ENCODE measurements around the gene PHKG2.

Gene PHKG2

GRCh38 chr16:30775131-30775391 lies 26.8 kb downstream of the PHKG2 start:
- DNase-seq (ENCODE audit: low spot score) = no peak

- peak; percentile 92 for DNase-seq (ENCODE audit: low spot score)
These were observed 27.4 kb downstream of the PHKG2 start for GRCh38 chr16:30775392-30776188.

GRCh38 chr16:30777591-30778297 lies 29.5 kb downstream of the PHKG2 start:
- no peak for DNase-seq (ENCODE audit: low spot score)

GRCh38 chr16:30778549-30779244 lies 30.5 kb downstream of the PHKG2 start:
- no peak for DNase-seq (ENCODE audit: low spot score)

- DNase-seq (ENCODE audit: low spot score) = no peak
These were observed 31.4 kb downstream of the PHKG2 start for GRCh38 chr16:30779596-30779995.

- DNase-seq (ENCODE audit: low spot score) = no peak
These were observed 31.8 kb downstream of the PHKG2 start for GRCh38 chr16:30780021-30780420.

- DNase-seq (ENCODE audit: low spot score) = no peak
These were observed 32.3 kb downstream of the PHKG2 start for GRCh38 chr16:30780549-30780948.

- DNase-seq (ENCODE audit: low spot score) = no peak
These were observed 34.5 kb downstream of the PHKG2 start for GRCh38 chr16:30782486-30783279.

GRCh38 chr16:30783280-30784109 lies 35.3 kb downstream of the PHKG2 start:
- DNase-seq (ENCODE audit: low spot score) = no peak

GRCh38 chr16:30784215-30784614 lies 36.0 kb downstream of the PHKG2 start:
- DNase-seq (ENCODE audit: low spot score) = no peak

- DNase-seq (ENCODE audit: low spot score) = no peak
These were observed 37.2 kb downstream of the PHKG2 start for GRCh38 chr16:30785126-30786106.

GRCh38 chr16:30786115-30786935 lies 38.1 kb downstream of the PHKG2 start:
- DNase-seq (ENCODE audit: low spot score) = peak; percentile 84

GRCh38 chr16:30786936-30787612 lies 38.8 kb downstream of the PHKG2 start, which contains the start of gene ZNF629:
Gene ZNF629, minus strand, starts transcription at chr16:30787205. Its CDS starts 2,723 bp downstream, at chr16:30784482.
- peak; percentile 86 for DNase-seq (ENCODE audit: low spot score)

GRCh38 chr16:30787613-30788378 lies 39.6 kb downstream of the PHKG2 start:
- no peak for DNase-seq (ENCODE audit: low spot score)

- DNase-seq (ENCODE audit: low spot score) = no peak
These were observed 45.4 kb downstream of the PHKG2 start for GRCh38 chr16:30793508-30794069.

- no peak for DNase-seq (ENCODE audit: low spot score)
These were observed 46.4 kb downstream of the PHKG2 start for GRCh38 chr16:30794634-30795033.

GRCh38 chr16:30797670-30798309 lies 49.6 kb downstream of the PHKG2 start:
- DNase-seq (ENCODE audit: low spot score) = no peak
